Ishikawa (cell line): ENCODE data around the gene FGF14.

Experiments
- CREB1 ChIP-seq: IDR thresholded peaks from 2 replicates; pipeline ENCODE4 v1.6.1; 2012; ENCODE audit warnings: low read depth
- EP300 ChIP-seq: IDR thresholded peaks from 2 replicates; pipeline ENCODE4 v1.6.1; 2012; ENCODE audit warnings: borderline replicate concordance
- FOXM1 ChIP-seq: IDR thresholded peaks from 2 replicates; pipeline ENCODE4 v1.6.1; 2012; ENCODE audit warnings: low read depth, borderline replicate concordance
- NFIC ChIP-seq: IDR thresholded peaks from 2 replicates; pipeline ENCODE4 v1.6.1; 2012
- RAD21 ChIP-seq: IDR thresholded peaks from 2 replicates; pipeline ENCODE4 v1.6.1; 2012; ENCODE audit warnings: low read depth
- TAF1 ChIP-seq: IDR thresholded peaks from 2 replicates; pipeline ENCODE4 v1.6.1; 2012; ENCODE audit warnings: low read depth, mild to moderate bottlenecking
- TCF12 ChIP-seq: IDR thresholded peaks from 2 replicates; pipeline ENCODE4 v1.6.1; 2012; ENCODE audit warnings: low read depth
- TEAD4 ChIP-seq: IDR thresholded peaks from 2 replicates; pipeline ENCODE4 v1.6.1; 2012
- YY1 ChIP-seq: IDR thresholded peaks from 2 replicates; pipeline ENCODE4 v1.6.1; 2012; ENCODE audit warnings: low read depth
- ZBTB7A ChIP-seq: IDR thresholded peaks from 2 replicates; pipeline ENCODE4 v1.6.1; 2012; ENCODE audit warnings: low read depth
- TF ChIP-seq, protein P1 (sequence below): IDR thresholded peaks from 2 replicates; pipeline ENCODE4 v1.6.1; 2012; ENCODE audit warnings: low read depth, mild to moderate bottlenecking
- TF ChIP-seq, protein P2 (sequence below): IDR thresholded peaks from 2 replicates; pipeline ENCODE4 v1.6.1; 2012
- TF ChIP-seq, protein P3 (sequence below): IDR thresholded peaks from 2 replicates; pipeline ENCODE4 v1.6.1; 2012

GRCh38 chr13:102212729-102213128, 189.1 kb downstream of the FGF14 start:
- no peak for TF ChIP-seq EP300
- no peak for TF ChIP-seq TCF12
- TF ChIP-seq CREB1 = no peak
- TF ChIP-seq YY1 = no peak
- TF ChIP-seq, protein P1, sequence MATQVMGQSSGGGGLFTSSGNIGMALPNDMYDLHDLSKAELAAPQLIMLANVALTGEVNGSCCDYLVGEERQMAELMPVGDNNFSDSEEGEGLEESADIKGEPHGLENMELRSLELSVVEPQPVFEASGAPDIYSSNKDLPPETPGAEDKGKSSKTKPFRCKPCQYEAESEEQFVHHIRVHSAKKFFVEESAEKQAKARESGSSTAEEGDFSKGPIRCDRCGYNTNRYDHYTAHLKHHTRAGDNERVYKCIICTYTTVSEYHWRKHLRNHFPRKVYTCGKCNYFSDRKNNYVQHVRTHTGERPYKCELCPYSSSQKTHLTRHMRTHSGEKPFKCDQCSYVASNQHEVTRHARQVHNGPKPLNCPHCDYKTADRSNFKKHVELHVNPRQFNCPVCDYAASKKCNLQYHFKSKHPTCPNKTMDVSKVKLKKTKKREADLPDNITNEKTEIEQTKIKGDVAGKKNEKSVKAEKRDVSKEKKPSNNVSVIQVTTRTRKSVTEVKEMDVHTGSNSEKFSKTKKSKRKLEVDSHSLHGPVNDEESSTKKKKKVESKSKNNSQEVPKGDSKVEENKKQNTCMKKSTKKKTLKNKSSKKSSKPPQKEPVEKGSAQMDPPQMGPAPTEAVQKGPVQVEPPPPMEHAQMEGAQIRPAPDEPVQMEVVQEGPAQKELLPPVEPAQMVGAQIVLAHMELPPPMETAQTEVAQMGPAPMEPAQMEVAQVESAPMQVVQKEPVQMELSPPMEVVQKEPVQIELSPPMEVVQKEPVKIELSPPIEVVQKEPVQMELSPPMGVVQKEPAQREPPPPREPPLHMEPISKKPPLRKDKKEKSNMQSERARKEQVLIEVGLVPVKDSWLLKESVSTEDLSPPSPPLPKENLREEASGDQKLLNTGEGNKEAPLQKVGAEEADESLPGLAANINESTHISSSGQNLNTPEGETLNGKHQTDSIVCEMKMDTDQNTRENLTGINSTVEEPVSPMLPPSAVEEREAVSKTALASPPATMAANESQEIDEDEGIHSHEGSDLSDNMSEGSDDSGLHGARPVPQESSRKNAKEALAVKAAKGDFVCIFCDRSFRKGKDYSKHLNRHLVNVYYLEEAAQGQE = no peak
- TF ChIP-seq, protein P2, sequence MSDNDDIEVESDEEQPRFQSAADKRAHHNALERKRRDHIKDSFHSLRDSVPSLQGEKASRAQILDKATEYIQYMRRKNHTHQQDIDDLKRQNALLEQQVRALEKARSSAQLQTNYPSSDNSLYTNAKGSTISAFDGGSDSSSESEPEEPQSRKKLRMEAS = no peak
- TF ChIP-seq ZBTB7A = no peak
- TF ChIP-seq NFIC = no peak
- TF ChIP-seq RAD21 = no peak
- no peak for TF ChIP-seq TEAD4
- TF ChIP-seq, protein P3, sequence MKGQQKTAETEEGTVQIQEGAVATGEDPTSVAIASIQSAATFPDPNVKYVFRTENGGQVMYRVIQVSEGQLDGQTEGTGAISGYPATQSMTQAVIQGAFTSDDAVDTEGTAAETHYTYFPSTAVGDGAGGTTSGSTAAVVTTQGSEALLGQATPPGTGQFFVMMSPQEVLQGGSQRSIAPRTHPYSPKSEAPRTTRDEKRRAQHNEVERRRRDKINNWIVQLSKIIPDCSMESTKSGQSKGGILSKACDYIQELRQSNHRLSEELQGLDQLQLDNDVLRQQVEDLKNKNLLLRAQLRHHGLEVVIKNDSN = no peak
- TF ChIP-seq TAF1 = no peak
- no peak for TF ChIP-seq FOXM1
